ENCODE results near the gene TAF1B. TPM values are rescaled to one million over a fixed set of nuclear protein-coding genes. Genes with fewer than 3 reads are reported as not detected.
A peak's percentile ranks its signal among the peaks of the same experiment; 100 is the strongest.

The TAF1B gene
- total and polyA plus RNA-seq, 5 experiments from 2014 or later, result 10.1 to 19.3 (median 13.1) TPM

DNA sequence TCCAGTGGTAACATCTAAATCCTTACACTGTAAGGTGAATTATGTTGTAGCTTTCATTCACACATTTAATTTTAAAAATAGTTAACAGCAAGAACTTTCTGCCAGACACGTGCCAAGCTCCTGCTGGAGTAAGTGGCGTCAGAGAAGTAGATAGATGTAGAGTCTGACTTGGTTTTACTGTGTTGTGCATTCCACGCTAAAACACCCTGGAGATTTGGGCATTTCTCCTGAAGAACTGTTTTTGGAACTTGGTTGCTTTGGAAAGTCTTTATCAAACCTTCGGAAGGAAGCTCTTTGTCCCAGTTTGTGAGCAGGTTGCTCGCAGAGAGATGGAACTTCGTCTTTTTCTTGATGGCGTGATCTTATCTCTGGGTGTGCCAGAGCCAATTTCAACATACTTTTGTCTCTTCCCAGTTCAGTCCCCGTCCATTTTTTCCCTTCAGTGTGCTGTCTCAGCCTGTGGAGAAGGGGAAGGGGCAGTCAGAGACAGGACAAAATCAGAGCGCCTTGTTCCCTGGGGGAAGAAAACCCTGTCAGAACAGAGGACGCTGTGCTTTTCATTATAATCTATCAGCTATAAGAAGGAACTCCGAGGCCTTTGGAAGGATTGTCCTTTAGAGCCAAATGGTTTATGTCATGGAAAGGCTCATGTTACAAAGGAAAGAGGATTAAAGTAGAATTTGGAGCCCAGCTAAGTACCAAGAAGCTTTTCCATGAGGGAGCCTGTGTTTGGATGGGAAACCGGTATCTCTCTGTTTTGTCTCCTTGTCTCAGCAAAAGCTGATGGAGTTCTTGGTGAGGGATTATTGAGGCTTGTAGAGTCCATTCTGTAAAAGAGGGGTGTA, 127.1 kb downstream of the TAF1B start:
- H3K4me1 Mint-ChIP-seq, result peaks cover 0 to 5% (median under 1%) of the 10 kb centered on the region in 4 donors
- no peaks in the 10 kb centered on the region for H3K9me3 Mint-ChIP-seq
- H3K27ac Mint-ChIP-seq, result no peak overlapping the region
- DNase-seq, result no peak
- no peaks in the 10 kb centered on the region for H3K36me3 Mint-ChIP-seq
- no peak overlapping the region for H3K4me3 Mint-ChIP-seq
- no peaks in the 10 kb centered on the region for H3K27me3 Mint-ChIP-seq
- no peak for ATAC-seq
- POLR2A ChIA-PET, result interaction anchor here (0.7 to 1.2 kb wide), 2 partner anchors 9 to 112 kb away, joined by 7 read pairs; no protein-coding TSS in a partner anchor

DNA sequence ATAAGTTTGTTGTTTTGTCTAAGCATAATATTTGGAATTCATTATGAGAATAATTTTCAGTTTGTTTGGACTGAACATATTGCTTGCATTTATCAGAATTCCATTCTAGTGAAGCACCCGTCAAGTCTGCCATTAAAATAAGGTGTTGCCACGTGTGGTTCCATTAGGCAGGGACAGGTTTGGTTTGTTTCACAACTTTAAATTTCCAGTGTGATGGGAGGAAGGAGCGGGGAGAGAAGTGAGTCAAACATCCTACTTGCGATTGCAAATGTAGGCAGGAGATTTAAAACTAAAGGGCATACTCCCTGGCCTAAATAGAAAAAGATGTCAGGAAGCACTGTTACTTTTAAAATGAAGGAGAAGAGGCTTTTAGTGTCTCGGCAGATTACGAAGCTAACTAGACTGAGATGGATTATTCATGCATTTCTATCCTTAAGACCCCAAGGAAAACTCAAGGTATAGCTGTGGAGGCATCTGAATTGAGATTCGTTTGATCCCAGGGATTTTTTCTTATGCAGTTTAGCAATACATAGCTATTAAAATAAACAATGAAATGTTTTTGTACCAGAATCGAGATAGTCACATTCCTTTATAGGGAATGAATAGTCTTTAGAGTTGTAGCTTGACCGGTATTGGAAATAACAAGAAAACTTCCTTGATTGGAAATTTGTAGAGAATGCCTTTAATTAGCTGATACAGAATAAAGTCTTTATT, 128.0 kb downstream of the TAF1B start:
- Mint-ChIP-seq H3K27me3 (peaks cover 0 to 3% (median 0%) of the 10 kb centered on the region in 5 donors), H3K27ac (no peak overlapping the region), H3K9me3 (no peaks in the 10 kb centered on the region), H3K4me1 (peaks cover 0 to 4% (median 0%) of the 10 kb centered on the region in 4 donors), H3K36me3 (peaks cover 0 to 2% (median 0%) of the 10 kb centered on the region in 3 donors), H3K4me3 (no peak overlapping the region)
- no peak for ATAC-seq
- DNase-seq, result no peak
- POLR2A ChIA-PET, result no interaction called here

DNA sequence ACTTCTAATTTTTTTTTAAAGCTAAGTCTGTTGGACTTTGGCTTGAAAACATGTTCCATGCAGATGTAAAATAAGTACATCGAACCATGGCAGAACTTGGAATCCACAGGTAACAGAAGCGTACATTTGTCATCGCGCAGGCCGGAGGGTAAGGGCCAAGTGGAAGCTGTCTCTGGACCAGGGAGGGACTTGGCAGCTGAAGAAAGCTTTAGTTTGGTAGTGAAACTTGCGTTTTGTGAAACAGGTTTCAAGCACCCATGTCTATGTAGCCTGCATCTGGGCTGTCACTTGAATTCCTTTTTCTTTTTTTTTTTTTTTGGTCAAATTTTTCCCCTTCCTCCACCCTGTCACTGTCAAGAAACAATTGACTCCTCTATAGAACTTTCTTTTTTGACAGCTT, 128.6 kb downstream of the TAF1B start:
- ATAC-seq, result no peak
- POLR2A ChIA-PET, result no interaction called here
- H3K27ac Mint-ChIP-seq, result no peak overlapping the region

GRCh38 chr2:9972621-9973479, 129.6 kb downstream of the TAF1B start:
- Mint-ChIP-seq H3K4me1 (no peaks in the 10 kb centered on the region), H3K4me3 (no peak overlapping the region), H3K9me3 (no peaks in the 10 kb centered on the region), H3K27me3 (peaks cover 4 to 12% (median 6%) of the 10 kb centered on the region in 5 donors), H3K36me3 (peaks cover 0 to 2% (median 0%) of the 10 kb centered on the region in 3 donors), H3K27ac (peak overlapping the region in 1 of 10 donors; percentile 18)
- POLR2A ChIA-PET, result no interaction called here
- DNase-seq (no peak), ATAC-seq (no peak)

More for the DNA sequence above, 128.6 kb downstream of the TAF1B start:
- H3K4me3 Mint-ChIP-seq, result no peak overlapping the region
- H3K4me1 Mint-ChIP-seq, result peaks cover 0 to 2% (median 0%) of the 10 kb centered on the region in 4 donors
- DNase-seq, result no peak
- H3K9me3 Mint-ChIP-seq, result no peaks in the 10 kb centered on the region
- H3K36me3 Mint-ChIP-seq, result peaks cover 0 to 2% (median 0%) of the 10 kb centered on the region in 3 donors
- H3K27me3 Mint-ChIP-seq, result peaks cover 0 to 9% (median 3%) of the 10 kb centered on the region in 5 donors

DNA sequence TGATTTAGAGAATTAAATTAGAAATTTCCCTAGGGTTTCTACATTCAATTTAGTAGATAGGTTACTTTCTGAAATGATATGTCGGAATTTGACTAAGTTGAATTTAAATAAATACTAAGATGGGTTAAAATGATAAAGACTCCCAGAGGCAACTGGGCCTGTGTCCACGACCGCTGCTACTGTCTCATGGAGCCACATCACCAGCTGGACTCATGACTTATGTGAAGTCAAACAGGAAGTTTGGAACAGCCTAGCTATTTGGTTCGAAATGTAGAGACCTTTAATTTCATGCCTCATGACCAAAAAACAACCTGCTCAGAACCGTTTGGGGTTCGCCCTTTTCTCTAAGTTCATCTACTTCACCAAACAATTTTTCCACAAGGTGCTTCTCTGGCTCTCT, 130.4 kb downstream of the TAF1B start:
- Mint-ChIP-seq H3K9me3 (no peaks in the 10 kb centered on the region), H3K4me3 (no peak overlapping the region), H3K36me3 (peaks cover 0 to 2% (median 0%) of the 10 kb centered on the region in 3 donors), H3K27me3 (peaks cover 4 to 19% (median 11%) of the 10 kb centered on the region in 5 donors), H3K27ac (no peak overlapping the region), H3K4me1 (no peaks in the 10 kb centered on the region)
- DNase-seq (no peak), ATAC-seq (no peak)
- POLR2A ChIA-PET, result no interaction called here

GRCh38 chr2:9974343-9974742, 131.1 kb downstream of the TAF1B start:
- Mint-ChIP-seq H3K4me3 (no peak overlapping the region), H3K27me3 (peaks cover 4 to 19% (median 11%) of the 10 kb centered on the region in 5 donors), H3K9me3 (no peaks in the 10 kb centered on the region), H3K27ac (peak overlapping the region in 1 of 10 donors; percentile 12), H3K36me3 (peaks cover 0 to 2% (median 0%) of the 10 kb centered on the region in 3 donors), H3K4me1 (no peaks in the 10 kb centered on the region)
- ATAC-seq (no peak), DNase-seq (no peak)
- POLR2A ChIA-PET, result no interaction called here

DNA sequence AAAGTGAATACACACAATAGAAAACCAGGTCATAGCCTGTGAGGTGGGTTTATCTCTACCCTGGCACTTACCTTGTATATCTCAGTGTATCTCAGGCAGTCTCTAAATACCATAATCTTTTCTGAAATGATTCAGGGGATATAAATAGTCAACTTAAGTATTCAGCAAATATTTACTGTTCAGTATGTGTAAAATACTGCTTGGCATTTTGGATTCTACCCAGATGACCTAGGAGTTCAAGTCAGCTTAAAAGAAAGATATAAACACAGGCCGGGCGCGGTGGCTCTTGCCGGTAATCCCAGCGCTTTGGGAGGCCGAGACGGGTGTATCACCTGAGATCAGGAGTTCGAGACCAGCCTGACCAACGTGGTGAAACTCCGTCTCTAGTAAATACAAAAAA, 132.1 kb downstream of the TAF1B start:
- Mint-ChIP-seq H3K36me3 (peaks cover 0 to 2% (median 0%) of the 10 kb centered on the region in 3 donors), H3K27me3 (peaks cover 5 to 20% (median 11%) of the 10 kb centered on the region in 5 donors), H3K4me1 (peaks cover 2 to 6% (median 5%) of the 10 kb centered on the region in 4 donors), H3K4me3 (no peak overlapping the region), H3K9me3 (no peaks in the 10 kb centered on the region), H3K27ac (no peak overlapping the region)
- POLR2A ChIA-PET, result no interaction called here
- ATAC-seq (no peak), DNase-seq (no peak)

DNA sequence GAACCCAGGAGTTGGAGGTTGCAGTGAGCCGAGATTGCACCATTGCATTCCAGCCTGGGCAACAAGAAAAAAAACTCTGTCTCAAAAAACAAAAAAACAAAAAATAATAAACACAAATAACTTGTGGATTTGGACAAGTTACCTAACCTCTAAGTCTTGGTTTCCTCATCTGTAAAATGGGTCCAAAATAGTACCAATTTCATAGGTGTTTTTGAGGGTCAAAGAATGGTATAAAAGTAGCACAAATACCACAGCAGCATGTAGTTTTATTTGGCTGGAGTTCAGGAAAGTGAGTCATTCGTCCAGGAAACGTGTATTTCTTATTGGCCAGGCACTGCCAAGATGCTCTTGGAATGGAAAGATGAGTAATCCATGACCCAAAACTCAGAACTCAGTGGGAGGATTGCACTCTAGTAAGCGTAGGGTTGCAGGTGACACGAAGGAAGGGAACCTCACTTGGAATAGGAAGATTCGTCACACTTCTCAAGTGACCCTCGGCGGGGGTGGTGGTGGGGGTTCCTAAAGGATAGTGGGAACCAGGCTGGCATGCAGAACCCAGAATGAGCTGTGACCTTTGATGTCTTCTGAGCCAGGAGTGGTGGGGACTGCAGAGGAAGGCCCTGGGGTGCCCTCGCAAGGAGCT, 132.7 kb downstream of the TAF1B start:
- Mint-ChIP-seq H3K27me3 (peaks cover 5 to 21% (median 13%) of the 10 kb centered on the region in 5 donors), H3K4me1 (peaks cover 2 to 9% (median 6%) of the 10 kb centered on the region in 4 donors), H3K9me3 (no peaks in the 10 kb centered on the region), H3K27ac (no peak overlapping the region), H3K4me3 (no peak overlapping the region), H3K36me3 (peaks cover 0 to 2% (median 0%) of the 10 kb centered on the region in 3 donors)
- no peak for DNase-seq
- POLR2A ChIA-PET, result no interaction called here
- no peak for ATAC-seq

DNA sequence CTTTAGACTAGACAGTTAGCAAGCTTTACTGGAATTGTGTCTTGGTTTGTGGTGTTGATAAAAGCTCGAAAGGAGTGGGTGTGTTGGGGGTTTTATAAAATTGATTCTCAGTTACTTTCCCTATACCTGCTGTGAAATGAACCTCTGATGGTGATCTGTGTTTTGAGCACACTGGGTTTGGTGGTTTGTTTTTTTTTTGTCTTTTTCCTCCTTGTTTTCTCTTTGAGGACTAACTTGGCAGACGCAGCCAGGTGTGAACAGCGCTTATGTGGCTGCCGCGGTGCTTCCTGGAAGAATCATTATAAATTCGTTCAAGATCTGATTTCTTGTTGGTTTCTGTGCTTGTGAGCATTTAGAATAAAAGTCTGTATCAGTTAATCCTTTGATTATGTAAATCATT, 136.7 kb downstream of the TAF1B start:
- peaks cover 6 to 14% (median 12%) of the 10 kb centered on the region in 4 donors for H3K4me1 Mint-ChIP-seq
- H3K9me3 Mint-ChIP-seq, result no peaks in the 10 kb centered on the region
- DNase-seq (peak in 3 of 10 donors; percentile 8 to 15 (median 12)), ATAC-seq (peak; percentile 41 to 54)
- POLR2A ChIA-PET, result no interaction called here
- H3K36me3 Mint-ChIP-seq, result peaks cover 0 to 2% (median 0%) of the 10 kb centered on the region in 3 donors
- peaks cover 8 to 27% (median 13%) of the 10 kb centered on the region in 5 donors for H3K27me3 Mint-ChIP-seq
- peak overlapping the region in 7 of 10 donors; percentile 28 to 72 (median 60) for H3K4me3 Mint-ChIP-seq
- H3K27ac Mint-ChIP-seq, result peak overlapping the region in 3 of 10 donors; percentile 27 to 83 (median 78)

DNA sequence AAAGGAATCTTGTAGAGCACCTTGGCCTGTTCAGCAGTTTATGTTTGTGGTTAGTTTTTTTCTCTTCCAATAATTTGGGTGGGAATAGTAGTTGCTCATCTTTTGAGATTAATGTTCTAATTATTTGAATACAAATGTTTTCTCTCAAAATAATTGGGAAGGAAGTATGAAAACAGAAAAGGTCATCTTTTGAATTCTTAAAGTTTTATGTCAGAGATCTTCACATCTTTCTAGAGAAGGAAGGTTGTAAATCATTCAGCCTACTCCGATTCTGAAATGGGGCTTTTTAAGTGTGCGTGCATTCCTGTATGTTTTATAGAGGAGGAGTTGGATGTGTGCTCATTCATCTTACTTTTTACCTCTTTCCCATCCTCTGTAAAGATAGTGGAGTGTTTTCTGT, 137.2 kb downstream of the TAF1B start:
- POLR2A ChIA-PET, result no interaction called here
- DNase-seq (no peak), ATAC-seq (no peak)
- Mint-ChIP-seq H3K9me3 (no peaks in the 10 kb centered on the region), H3K4me1 (peaks cover 6 to 14% (median 12%) of the 10 kb centered on the region in 4 donors), H3K4me3 (no peak overlapping the region), H3K36me3 (peaks cover 0 to 2% (median 0%) of the 10 kb centered on the region in 3 donors), H3K27ac (no peak overlapping the region), H3K27me3 (peaks cover 8 to 27% (median 13%) of the 10 kb centered on the region in 5 donors)

DNA sequence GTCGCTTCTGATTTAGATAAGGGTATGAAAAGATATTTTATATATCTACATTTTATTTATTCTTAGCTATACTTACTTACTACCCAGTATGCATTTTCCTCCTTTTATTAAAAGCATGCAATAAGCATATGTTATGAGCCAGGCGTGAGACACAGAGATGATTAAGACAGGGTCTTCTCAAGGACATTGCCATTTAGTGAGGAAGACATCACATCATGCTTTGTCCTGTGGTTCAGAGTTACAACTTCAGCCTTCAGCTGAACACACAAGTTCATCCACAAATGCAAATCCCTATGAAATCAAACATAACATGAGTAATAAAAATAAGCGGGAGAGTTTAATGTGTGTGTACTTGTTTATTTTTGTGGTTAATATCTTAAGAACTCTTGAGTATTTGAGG, 138.4 kb downstream of the TAF1B start:
- peaks cover 6 to 14% (median 12%) of the 10 kb centered on the region in 4 donors for H3K4me1 Mint-ChIP-seq
- H3K27me3 Mint-ChIP-seq, result peaks cover 8 to 21% (median 13%) of the 10 kb centered on the region in 5 donors
- ATAC-seq (no peak), DNase-seq (no peak)
- H3K9me3 Mint-ChIP-seq, result no peaks in the 10 kb centered on the region
- H3K27ac Mint-ChIP-seq, result no peak overlapping the region
- POLR2A ChIA-PET, result no interaction called here
- H3K4me3 Mint-ChIP-seq, result no peak overlapping the region
- H3K36me3 Mint-ChIP-seq, result no peaks in the 10 kb centered on the region

GRCh38 chr2:9982248-9982647, 139.0 kb downstream of the TAF1B start:
- peaks cover 5 to 20% (median 13%) of the 10 kb centered on the region in 5 donors for H3K27me3 Mint-ChIP-seq
- DNase-seq, result no peak
- no peak for ATAC-seq
- POLR2A ChIA-PET, result no interaction called here
- no peaks in the 10 kb centered on the region for H3K9me3 Mint-ChIP-seq
- no peaks in the 10 kb centered on the region for H3K36me3 Mint-ChIP-seq
- no peak overlapping the region for H3K4me3 Mint-ChIP-seq
- peaks cover 6 to 14% (median 12%) of the 10 kb centered on the region in 4 donors for H3K4me1 Mint-ChIP-seq
- no peak overlapping the region for H3K27ac Mint-ChIP-seq

Measured in naive thymus-derived CD8-positive, alpha-beta T cell (primary cell).